Stomach smooth muscle (tissue), 2 donors: ENCODE results near the gene TMUB1.

ENCODE experiments used
- H3K27ac ChIP-seq: one replicate; pipeline ENCODE4 v1.7.0; 2013; ENCODE audit warnings: mild to moderate bottlenecking, low read length, inconsistent platforms
- H3K27me3 ChIP-seq, 2 donors: one replicate each; pipeline ENCODE4 v1.7.0; 2013; ENCODE audit warnings: low read length in 2 of 2; ENCODE audit not compliant: insufficient read depth in 2 of 2, control insufficient read depth in 1 of 2
- H3K36me3 ChIP-seq, 2 donors: one replicate each; pipeline ENCODE4 v1.7.0; 2013; ENCODE audit warnings: low read length in 2 of 2; ENCODE audit not compliant: control insufficient read depth in 2 of 2, insufficient read depth in 2 of 2
- H3K4me1 ChIP-seq: one replicate; pipeline ENCODE4 v1.7.0; 2013; ENCODE audit warnings: low read length; ENCODE audit not compliant: control insufficient read depth, insufficient read depth
- H3K4me3 ChIP-seq, 2 donors: one replicate each; pipeline ENCODE4 v1.7.0; 2013; ENCODE audit warnings: low read length in 2 of 2
- H3K9ac ChIP-seq, 2 donors: one replicate each; pipeline ENCODE4 v1.7.0; 2013; ENCODE audit warnings: low read length in 2 of 2, mild to moderate bottlenecking in 1 of 2
- H3K9me3 ChIP-seq, 2 donors: one replicate each; pipeline ENCODE4 v1.7.0; 2013; ENCODE audit warnings: low read length in 2 of 2; ENCODE audit not compliant: control insufficient read depth in 2 of 2
- donor health status: healthy.
- donor health status: Pancreatic carcinoma.

Gene TMUB1

DNA sequence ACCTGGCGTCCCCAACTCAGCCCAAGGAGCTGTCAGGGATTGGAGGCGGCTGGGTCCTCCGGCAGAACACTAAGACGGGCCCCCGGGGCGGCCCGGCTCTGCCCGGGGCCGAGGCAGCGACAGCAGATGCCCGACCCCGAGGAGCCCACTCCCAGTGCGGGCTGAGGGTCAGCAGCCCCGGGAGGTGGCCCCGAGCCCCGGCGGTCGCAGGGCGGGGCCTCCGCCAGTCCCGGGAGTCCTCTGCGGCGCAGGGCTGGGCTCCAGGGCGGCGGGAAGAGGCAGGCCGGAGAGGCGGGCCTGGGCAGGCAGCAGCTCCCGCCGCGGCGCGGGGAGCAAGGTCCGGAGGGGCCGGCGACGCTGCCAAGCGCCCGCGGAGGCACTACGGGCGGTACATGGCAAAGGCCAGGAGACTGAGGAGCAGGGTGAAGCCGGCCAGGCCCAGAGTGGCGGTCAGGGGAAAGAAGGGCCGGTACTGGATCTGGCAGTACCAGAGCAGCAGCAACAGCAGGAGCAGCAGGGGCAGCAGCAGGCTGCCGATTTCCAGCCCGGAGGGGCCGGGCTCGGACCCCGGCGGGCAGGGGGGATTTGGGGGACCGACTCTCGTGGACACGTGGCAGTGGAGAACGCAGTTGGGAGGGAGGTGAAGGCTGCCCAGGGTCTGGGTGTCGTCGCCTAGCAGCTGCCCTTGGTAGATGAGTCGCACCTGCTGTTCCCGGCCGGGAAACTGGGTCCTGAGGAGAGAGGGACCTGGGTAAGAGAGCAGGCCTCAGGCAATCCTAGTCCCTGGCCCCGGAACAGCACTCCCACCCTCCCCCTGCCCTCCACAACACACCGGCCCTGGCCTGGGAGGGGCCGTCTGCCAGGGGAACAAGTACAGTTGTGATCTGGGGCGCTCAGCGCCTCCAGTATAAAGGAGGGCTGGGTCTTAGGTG lies 1.9 kb downstream of the TMUB1 start:
- H3K9ac ChIP-seq, result peak overlapping the region; percentile 68 to 81
- peaks cover 55% of the 10 kb centered on the region for H3K4me1 ChIP-seq
- no peaks in the 10 kb centered on the region for H3K9me3 ChIP-seq

DNA sequence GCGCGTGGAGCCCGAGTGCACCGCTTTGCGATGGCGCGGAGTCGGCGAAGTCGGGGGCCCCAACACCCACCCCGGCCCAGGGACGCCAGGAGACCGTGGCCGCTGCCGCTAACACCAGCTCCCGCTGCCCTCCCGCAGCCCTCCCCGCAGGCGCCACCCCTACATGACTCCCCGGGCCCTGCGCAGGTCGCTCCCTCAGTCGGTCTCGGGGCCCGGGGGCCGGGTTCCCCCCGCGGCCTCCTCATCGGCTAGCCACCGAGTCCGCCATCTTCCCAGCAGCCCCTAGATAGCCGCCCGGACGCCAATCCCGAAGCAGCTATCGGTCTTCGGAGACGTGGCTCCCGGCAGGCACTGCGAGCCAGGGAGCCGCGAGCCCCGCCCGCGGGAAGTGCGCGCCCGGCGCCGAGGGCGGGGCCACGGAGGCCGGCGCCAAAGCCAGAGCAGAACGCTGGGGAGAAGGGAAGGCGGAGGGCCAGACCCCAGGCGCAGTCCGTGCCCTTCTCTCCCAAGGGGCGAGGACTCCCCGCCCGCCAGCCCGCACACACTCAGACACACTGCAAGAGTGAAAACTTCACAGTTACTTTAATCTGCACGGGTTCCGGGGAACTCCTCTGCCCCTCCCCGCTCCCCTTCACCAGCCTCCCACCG lies 2.6 kb downstream of the TMUB1 start, which contains the start of gene FASTK:
Gene FASTK, minus strand, starts transcription at position 288 of the 648 bp plus-strand sequence. Its CDS starts 43 bp downstream, at position 245.
- Histone ChIP-seq H3K4me1 (peaks cover 51% of the 10 kb centered on the region), H3K9me3 (no peaks in the 10 kb centered on the region), H3K9ac (peak within 1 kb of the TSS; percentile 82 to 91), H3K4me3 (peak within 1 kb of the TSS; percentile 87 to 88), H3K27ac (peak within 1 kb of the TSS; percentile 95), H3K27me3 (no peaks in the 10 kb centered on the region), H3K36me3 (peaks cover 0 to 10% of the 10 kb centered on the region in 2 donors)

More for the DNA sequence above, 1.9 kb downstream of the TMUB1 start:
- H3K4me3 ChIP-seq, result peak overlapping the region; percentile 59 to 87
- peaks cover 0 to 5% of the 10 kb centered on the region in 2 donors for H3K36me3 ChIP-seq
- peak overlapping the region; percentile 95 for H3K27ac ChIP-seq
- H3K27me3 ChIP-seq, result no peaks in the 10 kb centered on the region

DNA sequence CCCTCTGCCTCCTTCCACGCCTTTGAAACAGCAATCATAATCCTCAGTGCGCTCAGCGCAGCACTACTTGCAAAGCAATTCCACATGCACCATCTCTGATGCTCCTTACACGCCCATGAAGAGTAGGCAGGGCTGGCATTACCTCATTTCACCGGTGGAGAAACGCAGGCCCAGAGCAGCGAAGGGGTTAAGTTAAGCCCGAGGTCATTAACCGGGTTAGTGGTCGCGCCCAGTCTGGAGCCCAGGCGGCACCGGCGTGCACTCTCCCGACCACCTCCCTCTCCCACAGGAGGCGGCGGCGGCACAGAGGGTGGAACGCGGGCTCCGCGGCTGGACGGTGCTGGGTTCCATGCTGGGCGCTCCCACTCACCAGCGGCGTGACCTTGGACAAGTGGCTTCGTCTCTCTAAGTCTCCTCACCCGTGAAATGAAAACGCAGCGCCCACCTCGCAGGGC lies 3.2 kb downstream of the TMUB1 start:
- Histone ChIP-seq H3K9me3 (no peaks in the 10 kb centered on the region), H3K27ac (peak overlapping the region; percentile 95), H3K4me3 (peak overlapping the region; percentile 87 to 88), H3K36me3 (peaks cover 3 to 14% of the 10 kb centered on the region in 2 donors), H3K9ac (peak overlapping the region; percentile 82 to 91), H3K4me1 (peaks cover 47% of the 10 kb centered on the region), H3K27me3 (no peaks in the 10 kb centered on the region)

DNA sequence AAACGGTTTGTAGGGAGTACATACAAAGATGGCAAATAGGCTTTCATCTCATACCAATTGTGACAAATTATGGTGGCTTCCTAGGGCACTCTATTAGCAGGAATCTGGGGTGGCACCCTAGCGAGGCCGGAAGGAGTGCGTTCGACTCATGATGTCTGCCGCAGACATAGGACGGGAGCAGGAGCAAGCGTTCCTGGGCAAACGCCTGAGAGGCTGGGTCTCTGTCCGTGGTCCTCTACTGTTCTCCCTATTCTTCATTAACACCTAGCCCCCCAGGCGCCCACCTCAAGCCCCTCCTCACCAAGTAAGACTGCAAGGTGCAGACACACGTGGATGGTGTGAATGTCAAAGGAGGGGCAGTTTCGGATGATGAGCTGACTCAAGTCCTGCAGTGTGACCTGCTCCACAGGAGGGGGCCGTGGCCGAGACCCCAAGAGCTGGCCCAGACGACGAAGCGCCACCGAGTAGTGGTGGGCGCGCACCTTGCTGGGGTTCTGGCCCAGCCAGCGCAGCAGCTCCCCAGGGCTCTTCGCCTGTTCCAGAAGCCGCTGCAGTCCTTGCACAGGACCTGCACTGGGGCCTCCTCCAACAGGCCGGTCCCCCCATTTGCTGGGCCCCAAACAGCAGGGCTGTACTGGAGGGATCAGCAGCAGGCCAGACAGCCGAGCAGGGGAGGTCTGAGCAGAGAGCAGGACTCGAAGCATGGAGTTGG lies 3.9 kb downstream of the TMUB1 start:
- H3K9ac ChIP-seq, result peak overlapping the region; percentile 82 to 91
- peaks cover 10 to 19% of the 10 kb centered on the region in 2 donors for H3K36me3 ChIP-seq
- H3K27me3 ChIP-seq, result no peaks in the 10 kb centered on the region
- no peaks in the 10 kb centered on the region for H3K9me3 ChIP-seq
- H3K4me1 ChIP-seq, result peaks cover 47% of the 10 kb centered on the region
- no peak overlapping the region for H3K27ac ChIP-seq
- H3K4me3 ChIP-seq, result peak overlapping the region; percentile 87 to 88

DNA sequence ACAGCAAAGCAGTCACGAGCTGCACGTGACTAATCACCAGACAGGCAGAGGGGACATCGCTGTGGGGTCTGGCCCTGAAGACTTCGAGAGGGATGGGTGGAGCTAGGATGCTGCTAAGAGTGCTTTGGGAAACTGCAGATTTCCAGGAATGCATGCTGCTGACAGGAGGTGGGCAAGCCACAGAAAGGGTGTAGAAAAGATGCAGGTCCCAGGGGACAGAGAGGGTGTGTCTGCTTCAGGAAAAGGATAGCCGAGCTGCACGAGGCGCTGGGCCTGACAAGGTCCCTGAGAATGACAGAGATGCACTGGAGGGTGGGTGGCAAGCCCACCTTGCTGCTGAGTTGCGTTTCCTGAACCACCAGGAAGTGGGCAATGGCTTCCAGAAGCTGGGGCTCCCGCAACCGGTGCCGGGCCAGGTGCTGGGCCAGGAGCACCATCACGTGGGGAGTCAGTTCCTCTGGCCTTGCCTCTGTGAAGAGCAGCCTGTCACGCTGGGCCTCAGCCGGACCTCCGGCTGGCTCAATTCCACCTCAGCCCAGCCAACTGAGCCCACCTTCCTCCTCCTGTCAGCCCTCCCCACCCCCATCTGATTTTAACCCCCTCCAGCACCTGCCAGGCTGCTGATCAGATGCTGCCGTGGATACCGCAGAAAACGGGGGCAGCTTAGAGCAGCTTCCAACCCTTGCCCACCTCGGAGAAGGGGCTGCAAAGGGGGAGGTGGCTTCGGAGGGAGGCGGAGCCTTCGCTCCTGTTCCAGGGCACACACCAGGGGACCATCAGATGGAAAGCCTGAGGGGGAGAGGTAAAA lies 4.9 kb downstream of the TMUB1 start:
- H3K36me3 ChIP-seq, result peaks cover 10 to 24% of the 10 kb centered on the region in 2 donors
- H3K9ac ChIP-seq, result no peak overlapping the region
- no peaks in the 10 kb centered on the region for H3K27me3 ChIP-seq
- H3K4me3 ChIP-seq, result no peak overlapping the region
- peaks cover 42% of the 10 kb centered on the region for H3K4me1 ChIP-seq
- H3K9me3 ChIP-seq, result no peaks in the 10 kb centered on the region
- peak overlapping the region; percentile 31 for H3K27ac ChIP-seq

DNA sequence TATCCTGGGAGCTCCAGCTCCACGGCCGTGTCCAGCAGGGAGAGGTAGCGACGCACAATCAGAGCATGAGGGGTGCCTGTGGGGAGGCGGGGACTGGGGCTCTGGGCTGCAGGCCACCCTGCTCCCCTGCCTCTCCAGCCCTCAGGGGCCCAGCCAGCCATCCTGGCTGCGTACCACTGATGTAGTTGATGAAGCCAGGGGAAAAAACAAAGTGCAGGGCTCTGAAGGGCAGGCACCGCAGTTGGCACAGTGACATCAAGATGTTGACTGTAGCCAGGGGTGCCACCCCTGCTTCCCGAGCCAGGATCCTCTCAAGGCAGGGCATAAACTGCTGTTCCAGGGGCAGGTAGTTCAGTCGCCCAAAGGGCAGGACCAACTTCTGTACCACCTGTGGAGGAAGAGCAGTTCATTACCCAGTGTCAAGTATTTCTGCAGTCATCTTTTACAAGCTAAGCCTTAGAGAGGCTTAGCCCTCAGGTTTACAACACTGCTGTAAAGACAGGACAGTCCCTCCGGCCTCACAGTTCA lies 5.5 kb downstream of the TMUB1 start:
- Histone ChIP-seq H3K27me3 (no peaks in the 10 kb centered on the region), H3K9ac (no peak overlapping the region), H3K36me3 (peaks cover 10 to 24% of the 10 kb centered on the region in 2 donors), H3K4me1 (peaks cover 42% of the 10 kb centered on the region), H3K4me3 (no peak overlapping the region), H3K9me3 (no peaks in the 10 kb centered on the region), H3K27ac (peak overlapping the region; percentile 31)

DNA sequence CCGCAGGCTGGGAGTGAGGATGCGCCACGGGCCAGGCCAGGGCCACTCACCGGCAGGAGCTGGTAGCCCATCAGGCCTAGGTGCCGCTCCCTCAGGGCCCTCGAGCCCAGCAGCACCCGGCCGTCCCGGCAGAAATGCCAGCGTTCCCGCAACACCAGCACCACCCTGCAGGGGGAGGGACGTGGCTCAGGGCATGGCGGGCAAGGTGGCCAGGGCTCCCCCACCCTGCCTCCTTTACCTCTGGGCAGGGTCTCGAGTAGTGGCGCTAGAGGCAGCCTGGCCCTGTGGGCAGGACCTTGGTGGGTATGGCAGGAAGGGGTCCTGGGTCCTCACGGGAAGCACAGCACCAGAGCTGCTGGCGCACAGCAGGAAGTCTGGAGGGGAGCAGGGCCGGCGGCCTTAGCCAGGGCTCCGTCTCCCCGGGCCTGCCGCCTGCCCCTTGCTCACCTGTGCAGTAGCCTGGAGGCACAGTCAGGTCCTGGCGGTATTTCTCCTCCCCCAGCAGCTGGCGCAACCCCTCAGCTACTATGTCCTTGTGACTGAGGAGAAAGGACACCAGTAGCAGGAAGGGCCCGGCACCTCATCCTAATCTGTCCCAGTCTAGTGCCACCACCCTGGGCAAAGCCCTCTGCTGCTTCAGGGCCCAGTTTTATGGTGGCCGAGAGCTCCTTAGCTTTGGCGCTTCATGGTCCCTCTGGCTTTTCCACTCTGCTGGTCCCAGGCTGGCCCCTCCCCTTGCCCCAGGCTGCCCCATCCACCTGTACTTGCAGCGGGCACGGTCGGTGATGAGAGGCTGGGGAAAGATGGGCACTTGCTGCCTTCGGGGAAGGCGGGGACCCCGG lies 6.2 kb downstream of the TMUB1 start:
- H3K27ac ChIP-seq, result peak overlapping the region; percentile 31
- H3K4me1 ChIP-seq, result peaks cover 35% of the 10 kb centered on the region

DNA sequence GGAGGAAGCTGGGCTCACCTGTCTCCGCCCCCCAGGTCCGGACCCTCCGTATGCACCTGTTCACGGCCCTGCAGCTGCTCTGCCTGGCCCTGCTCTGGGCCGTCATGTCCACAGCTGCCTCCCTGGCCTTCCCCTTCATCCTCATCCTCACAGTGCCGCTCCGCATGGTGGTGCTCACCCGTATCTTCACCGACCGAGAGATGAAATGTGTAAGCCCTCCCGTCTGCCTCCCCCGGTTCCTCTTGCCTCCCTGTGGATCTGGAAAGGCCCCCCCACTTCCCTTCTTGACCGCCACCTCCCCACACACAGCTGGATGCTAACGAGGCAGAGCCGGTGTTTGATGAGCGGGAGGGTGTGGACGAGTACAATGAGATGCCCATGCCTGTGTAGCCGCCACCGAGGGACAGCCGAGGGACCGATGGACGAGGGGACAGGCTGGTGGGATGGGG lies 7.3 kb downstream of the TMUB1 start:
- Histone ChIP-seq H3K27ac (no peak overlapping the region), H3K9ac (no peak overlapping the region), H3K9me3 (no peaks in the 10 kb centered on the region), H3K4me3 (no peak overlapping the region), H3K4me1 (peaks cover 25% of the 10 kb centered on the region), H3K36me3 (peaks cover 16 to 28% of the 10 kb centered on the region in 2 donors), H3K27me3 (no peaks in the 10 kb centered on the region)

More for the DNA sequence above, 6.2 kb downstream of the TMUB1 start:
- Histone ChIP-seq H3K27me3 (no peaks in the 10 kb centered on the region), H3K9ac (no peak overlapping the region), H3K9me3 (no peaks in the 10 kb centered on the region), H3K4me3 (no peak overlapping the region), H3K36me3 (peaks cover 10 to 26% of the 10 kb centered on the region in 2 donors)

DNA sequence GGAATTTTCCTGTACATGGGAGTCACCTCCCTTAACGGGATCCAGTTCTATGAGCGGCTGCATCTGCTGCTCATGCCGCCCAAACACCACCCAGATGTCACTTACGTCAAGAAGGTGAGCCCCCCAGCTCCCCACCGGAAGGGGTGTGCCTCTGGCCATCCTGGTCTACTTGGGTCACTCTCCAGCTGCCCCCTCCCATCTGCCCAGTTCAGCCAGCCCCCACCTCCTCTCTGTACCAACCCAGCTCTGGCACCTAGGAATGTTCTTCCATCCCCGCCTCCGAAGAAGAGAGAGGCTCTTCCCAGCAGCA lies 7.7 kb downstream of the TMUB1 start:
- no peaks in the 10 kb centered on the region for H3K27me3 ChIP-seq
- peaks cover 17 to 32% of the 10 kb centered on the region in 2 donors for H3K36me3 ChIP-seq
- no peaks in the 10 kb centered on the region for H3K9me3 ChIP-seq
- no peak overlapping the region for H3K9ac ChIP-seq
- no peak overlapping the region for H3K4me3 ChIP-seq
- H3K4me1 ChIP-seq, result peaks cover 22% of the 10 kb centered on the region
- no peak overlapping the region for H3K27ac ChIP-seq
